GM23248 (cell line): ENCODE data around the gene UPK3BL1. TPM values are rescaled to one million over a fixed set of nuclear protein-coding genes. Genes with fewer than 3 reads are reported as not detected.
"Not testable (repeated sequence)": the region's sequence is repeated elsewhere in the genome, so short reads cannot be mapped to it uniquely, and the experiment has no call there.

Experiments
- DNase-seq: peaks from one replicate; pipeline ENCODE4 v3.0.0-alpha.2; 2015
- H2AFZ ChIP-seq: fragments of 200-600 bp; sonication (generic); 2 replicates; pipeline ENCODE4 v1.6.1; 2016; ENCODE audit warnings: antibody characterized with exemption
- H3F3A ChIP-seq: fragments of 200-600 bp; sonication (generic); 2 replicates; pipeline ENCODE4 v1.6.1; 2016; ENCODE audit warnings: mild to moderate bottlenecking, antibody characterized with exemption, mixed run types; ENCODE audit not compliant: insufficient read depth
- H3K27ac ChIP-seq: fragments of 200-600 bp; sonication (generic); 2 replicates; pipeline ENCODE4 v1.5.1; 2016; ENCODE audit warnings: mild to moderate bottlenecking
- H3K27me3 ChIP-seq: fragments of 200-600 bp; sonication (generic); replicated peaks from 2 replicates; pipeline ENCODE4 v1.6.1; 2016; ENCODE audit warnings: mild to moderate bottlenecking; ENCODE audit not compliant: insufficient read depth
- H3K36me3 ChIP-seq: fragments of 200-600 bp; sonication (generic); 2 replicates; pipeline ENCODE4 v1.6.1; 2016; ENCODE audit warnings: low read depth, mild to moderate bottlenecking
- H3K4me1 ChIP-seq: fragments of 200-600 bp; sonication (generic); 2 replicates; pipeline ENCODE4 v1.6.1; 2016; ENCODE audit warnings: mild to moderate bottlenecking; ENCODE audit not compliant: insufficient read depth
- H3K4me2 ChIP-seq: fragments of 200-600 bp; sonication (generic); one replicate; pipeline ENCODE4 v1.6.1; 2016; ENCODE audit warnings: mild to moderate bottlenecking; ENCODE audit not compliant: unreplicated experiment
- H3K4me3 ChIP-seq: fragments of 200-600 bp; sonication (generic); 2 replicates; pipeline ENCODE4 v1.5.1; 2016; ENCODE audit warnings: mild to moderate bottlenecking
- H3K79me2 ChIP-seq: fragments of 200-600 bp; sonication (generic); 2 replicates; pipeline ENCODE4 v1.6.1; 2016; ENCODE audit warnings: mild to moderate bottlenecking; ENCODE audit not compliant: insufficient read depth
- H3K9ac ChIP-seq: fragments of 200-600 bp; sonication (generic); 2 replicates; pipeline ENCODE4 v1.6.1; 2016; ENCODE audit warnings: mild to moderate bottlenecking
- H3K9me2 ChIP-seq: fragments of 200-600 bp; sonication (generic); 2 replicates; pipeline ENCODE4 v1.6.1; 2016; ENCODE audit warnings: mixed run types, mild to moderate bottlenecking, moderate library complexity; ENCODE audit not compliant: insufficient read depth
- H3K9me3 ChIP-seq: fragments of 200-600 bp; sonication (generic); one replicate; pipeline ENCODE4 v1.6.1; 2017; ENCODE audit warnings: low read depth
- H4K20me1 ChIP-seq: fragments of 200-600 bp; sonication (generic); 2 replicates; pipeline ENCODE4 v1.6.0; 2016; ENCODE audit not compliant: insufficient read depth
- WGBS, 2 experiments: methylation state at CpG; one replicate each; pipeline ENCODE4 v1.1.6; 2015 to 2017; ENCODE audit warnings: low lambda C conversion rate in 2 of 2, low coverage in 1 of 2; ENCODE audit errors: missing lambda C conversion rate in 2 of 2; 5-methylcytosine and 5-hydroxymethylcytosine counted together
- in situ Hi-C: fragments of 300-500 bp; cut with MboI; formaldehyde crosslinking; loops from 2 replicates; pipeline ENCODE4 v1.15.0; 2020
- polyA plus RNA-seq: library from polyadenylated mRNA; unstranded; fragments of >200 nt; fragmentation: Nextera tagmentation; extraction: Ambion mirVana; gene quantifications from 2 replicates; pipeline ENCODE4 v1.2.1, GENCODE V29; 2016
- total RNA-seq: library from RNA; depleted of rRNA; stranded (reverse); fragments of >200 nt; shearing (Covaris generic); gene quantifications from 2 replicates; pipeline ENCODE4 v1.2.3, GENCODE V29; 2014; rRNA removed

The UPK3BL1 gene
- total RNA-seq (10.8 and 13.3 TPM in 2 replicates), polyA plus RNA-seq (7.8 and 9.5 TPM in 2 replicates)

GRCh38 chr7:102642691-102643090 lies at the start of gene UPK3BL1:
TSS of gene UPK3BL1 (minus strand) at chr7:102642791. CDS start at chr7:102642741, 50 bp downstream.
- H3K9me2 ChIP-seq, H4K20me1 ChIP-seq, H3K27ac ChIP-seq, H3K27me3 ChIP-seq, H3K36me3 ChIP-seq, H3K4me1 ChIP-seq, H3F3A ChIP-seq, H2AFZ ChIP-seq, in situ Hi-C loops, DNase-seq, H3K79me2 ChIP-seq, H3K9me3 ChIP-seq, H3K9ac ChIP-seq, H3K4me2 ChIP-seq, H3K4me3 ChIP-seq: not testable (repeated sequence)
- WGBS, 2 experiments, result no CpG with 5 or more reads among the region's 9 CpGs

GRCh38 chr7:102690602-102691001 lies 48.0 kb upstream of the UPK3BL1 start:
- H3K9me2 ChIP-seq, H3K9me3 ChIP-seq, DNase-seq, H3F3A ChIP-seq, H2AFZ ChIP-seq, H3K27me3 ChIP-seq, H4K20me1 ChIP-seq, H3K4me2 ChIP-seq, in situ Hi-C loops, H3K79me2 ChIP-seq, H3K4me3 ChIP-seq, H3K9ac ChIP-seq, H3K27ac ChIP-seq, H3K4me1 ChIP-seq, H3K36me3 ChIP-seq: not testable (repeated sequence)
- 86 to 100% methylated on average over 1 to 4 of the region's 6 CpGs for WGBS, 2 experiments

- H3K4me1 ChIP-seq, H3K9me3 ChIP-seq, H3K9me2 ChIP-seq, H3K9ac ChIP-seq, H3F3A ChIP-seq, H4K20me1 ChIP-seq, H3K4me2 ChIP-seq, DNase-seq, H3K4me3 ChIP-seq, H3K79me2 ChIP-seq, in situ Hi-C loops, H3K27me3 ChIP-seq, H2AFZ ChIP-seq, H3K36me3 ChIP-seq, H3K27ac ChIP-seq: not testable (repeated sequence)
- 100% methylated on average over 9 of the region's 74 CpGs; no CpG with 5 or more reads in 1 of the 2 experiments for WGBS, 2 experiments
Measured at GRCh38 chr7:102689436-102690282, 47.1 kb upstream of the UPK3BL1 start.

DNA sequence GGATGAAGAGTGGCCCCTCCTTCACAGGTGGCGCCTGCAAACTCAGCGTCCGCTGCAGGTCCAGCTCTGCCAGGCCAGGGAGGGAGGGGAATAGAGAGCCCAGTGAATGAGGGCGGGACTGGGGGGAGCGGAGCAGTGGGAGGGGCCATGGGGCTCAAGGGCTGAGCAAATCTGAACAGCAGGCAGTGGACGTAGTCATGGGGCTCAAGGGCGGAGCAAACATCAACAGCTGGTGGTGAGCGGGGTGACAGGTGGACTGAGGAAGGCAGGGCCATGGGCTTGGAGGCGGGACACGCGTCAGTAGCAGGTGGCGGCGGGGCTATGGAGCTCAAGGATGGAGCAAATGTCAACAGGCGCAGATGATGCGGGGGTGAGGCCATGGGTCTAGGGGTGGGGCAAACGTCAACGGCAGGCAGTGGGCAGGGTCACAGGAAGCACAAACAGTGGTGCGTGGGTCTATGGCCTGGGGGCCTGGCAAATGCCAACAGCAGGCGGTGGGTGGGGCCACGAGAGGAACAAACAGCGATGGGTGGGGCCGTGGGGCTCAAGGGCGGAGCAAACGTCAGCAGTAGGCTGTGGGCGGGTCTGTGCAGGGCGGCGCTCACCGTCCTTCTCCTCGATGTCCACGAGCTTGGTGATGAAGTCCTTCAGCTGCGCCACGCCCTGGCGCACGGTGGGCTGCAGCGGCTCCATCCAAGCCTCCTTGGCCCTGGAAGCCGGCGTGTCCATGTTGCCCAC lies 45.9 kb upstream of the UPK3BL1 start:
- DNase-seq, H2AFZ ChIP-seq, H3F3A ChIP-seq, H3K4me1 ChIP-seq, H3K27ac ChIP-seq, H3K9ac ChIP-seq, H3K36me3 ChIP-seq, H3K9me2 ChIP-seq, H3K27me3 ChIP-seq, H3K4me2 ChIP-seq, H4K20me1 ChIP-seq, H3K9me3 ChIP-seq, H3K4me3 ChIP-seq, in situ Hi-C loops, H3K79me2 ChIP-seq: not testable (repeated sequence)
- WGBS, 2 experiments, result no CpG with 5 or more reads among the region's 37 CpGs

DNA sequence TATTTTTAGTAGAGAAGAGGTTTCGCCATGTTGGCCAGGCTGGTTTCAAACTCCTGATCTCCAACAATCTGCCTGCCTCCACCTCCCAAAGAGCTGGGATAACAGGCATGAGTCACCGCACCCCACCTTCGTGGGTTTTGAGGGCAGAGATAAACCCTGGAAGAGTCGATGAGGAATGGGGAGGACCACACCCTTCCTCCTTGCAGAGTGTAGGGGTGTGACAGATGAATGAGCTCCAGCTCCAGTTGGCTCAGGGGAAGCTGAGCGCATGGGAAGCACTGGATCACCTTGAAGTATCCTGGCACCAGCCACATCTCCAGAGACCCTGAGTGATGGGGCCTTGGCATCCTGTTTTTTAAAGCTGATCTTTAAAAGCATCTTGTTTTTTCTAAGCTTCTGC lies 40.0 kb upstream of the UPK3BL1 start:
- DNase-seq, H4K20me1 ChIP-seq, H3K4me3 ChIP-seq, H2AFZ ChIP-seq, H3K9me2 ChIP-seq, H3K9ac ChIP-seq, H3K4me1 ChIP-seq, H3K27ac ChIP-seq, H3K4me2 ChIP-seq, H3K79me2 ChIP-seq, H3F3A ChIP-seq, H3K9me3 ChIP-seq, H3K36me3 ChIP-seq, in situ Hi-C loops, H3K27me3 ChIP-seq: not testable (repeated sequence)
- WGBS, 2 experiments, result no CpG with 5 or more reads among the region's 5 CpGs

- H3K27ac ChIP-seq, H3K79me2 ChIP-seq, H3F3A ChIP-seq, H2AFZ ChIP-seq, DNase-seq, H3K9ac ChIP-seq, H3K4me2 ChIP-seq, in situ Hi-C loops, H3K4me1 ChIP-seq, H3K9me3 ChIP-seq, H4K20me1 ChIP-seq, H3K27me3 ChIP-seq, H3K4me3 ChIP-seq, H3K9me2 ChIP-seq, H3K36me3 ChIP-seq: not testable (repeated sequence)
- no CpG with 5 or more reads among the region's 5 CpGs for WGBS, 2 experiments
Measured at GRCh38 chr7:102680780-102681179, 38.2 kb upstream of the UPK3BL1 start.

- H3K4me3 ChIP-seq, H3K4me1 ChIP-seq, H3K79me2 ChIP-seq, DNase-seq, H3K9me3 ChIP-seq, H3K4me2 ChIP-seq, H2AFZ ChIP-seq, H3K9ac ChIP-seq, in situ Hi-C loops, H3K27ac ChIP-seq, H3F3A ChIP-seq, H3K9me2 ChIP-seq, H3K36me3 ChIP-seq, H4K20me1 ChIP-seq, H3K27me3 ChIP-seq: not testable (repeated sequence)
- WGBS, 2 experiments, result 88 to 100% methylated on average over 1 of the region's 2 CpGs
Measured at GRCh38 chr7:102675545-102675944, 33.0 kb upstream of the UPK3BL1 start.
